AG04450 (cell line): ENCODE results near the gene TRIM41. TPM values are rescaled to one million over a fixed set of nuclear protein-coding genes. Genes with fewer than 3 reads are reported as not detected.

Experiments
- CTCF ChIA-PET: fragments of 300-600, 350-600 bp; formaldehyde crosslinking; extraction: SDS; loops from one replicate; lab custom pipeline; 2022; ENCODE audit warnings: antibody characterized with exemption, inconsistent platforms; lab: Charles Lee
- POLR2A ChIA-PET: fragments of 350-600 bp; formaldehyde crosslinking; extraction: SDS; loops from one replicate; lab custom pipeline; 2021; ENCODE audit warnings: antibody characterized with exemption, inconsistent platforms; lab: Yijun Ruan, JAX
- DNase-seq: peaks from one replicate; pipeline ENCODE4 v3.0.0-alpha.2; 2011; ENCODE audit warnings: low read depth, low spot score
- H3K27ac ChIP-seq: one replicate; pipeline ENCODE4 v1.5.1; 2012; ENCODE audit warnings: low read depth, low read length, control low read depth
- H3K27me3 ChIP-seq: one replicate; pipeline ENCODE4 v1.6.0; 2012; ENCODE audit warnings: low read length; ENCODE audit not compliant: control insufficient read depth, insufficient read depth
- H3K4me3 ChIP-seq: 2 replicates; pipeline ENCODE4 v1.5.1; 2011; ENCODE audit warnings: mild to moderate bottlenecking, low read depth, low read length, control low read depth
- H3K9me3 ChIP-seq: 2 replicates; pipeline ENCODE4 v1.5.1; 2012; ENCODE audit warnings: low read length; ENCODE audit not compliant: control insufficient read depth, insufficient read depth
- CTCF ChIP-seq: IDR thresholded peaks from 2 replicates; pipeline ENCODE4 v1.5.1; 2011; ENCODE audit warnings: low read depth, low read length, control low read depth, inconsistent platforms
- polyA plus RNA-seq: library from polyadenylated mRNA; depleted of rRNA; stranded (reverse); fragments of >200 nt; gene quantifications from 2 replicates; pipeline ENCODE4 v1.2.3, GENCODE V29; 2011

TRIM41 gene
- polyA plus RNA-seq, 1 experiment = 11.5 TPM

- no peak overlapping the region for H3K4me3 ChIP-seq
- H3K27ac ChIP-seq = no peak overlapping the region
- no peaks in the 10 kb centered on the region; the same call in 1 of the 2 replicates for H3K9me3 ChIP-seq
- no peak for TF ChIP-seq CTCF
- no peaks in the 10 kb centered on the region for H3K27me3 ChIP-seq
- POLR2A ChIA-PET = no interaction called here
- no peak for DNase-seq
- CTCF ChIA-PET = interaction anchor here (1.6 to 2.6 kb wide), 2 partner anchors 9 to 13 kb away, joined by 8 read pairs; no protein-coding TSS in a partner anchor
Measured at GRCh38 chr5:181193656-181194055, 29.4 kb upstream of the TRIM41 start.

- H3K27me3 ChIP-seq = no peaks in the 10 kb centered on the region
- no peak for DNase-seq
- CTCF ChIA-PET = no interaction called here
- no peak for TF ChIP-seq CTCF
- H3K27ac ChIP-seq = no peak overlapping the region
- H3K4me3 ChIP-seq = no peak overlapping the region
- POLR2A ChIA-PET = no interaction called here
- no peaks in the 10 kb centered on the region; the same call in 1 of the 2 replicates for H3K9me3 ChIP-seq
Measured at GRCh38 chr5:181194489-181195248, 28.4 kb upstream of the TRIM41 start.

- ChIA-PET POLR2A (no interaction called here), CTCF (no interaction called here)
- no peak for DNase-seq
- Histone ChIP-seq H3K27ac (no peak overlapping the region), H3K9me3 (no peaks in the 10 kb centered on the region; the same call in 1 of the 2 replicates), H3K4me3 (no peak overlapping the region), H3K27me3 (no peaks in the 10 kb centered on the region)
- no peak for TF ChIP-seq CTCF
Measured at GRCh38 chr5:181195249-181195761, 27.8 kb upstream of the TRIM41 start.

GRCh38 chr5:181197326-181197951 lies 25.6 kb upstream of the TRIM41 start:
- ChIA-PET POLR2A (interaction anchor here (1.3 kb wide), 1 partner anchor 9 kb away, joined by 3 read pairs; no protein-coding TSS in a partner anchor), CTCF (interaction anchor here (0.6 kb wide), 1 partner anchor 44 kb away, joined by 7 read pairs; no protein-coding TSS in a partner anchor)
- H3K27me3 ChIP-seq = peaks cover 2% of the 10 kb centered on the region
- TF ChIP-seq CTCF = no peak
- H3K4me3 ChIP-seq = no peak overlapping the region
- H3K9me3 ChIP-seq = no peaks in the 10 kb centered on the region; the same call in 1 of the 2 replicates
- H3K27ac ChIP-seq = no peak overlapping the region
- no peak for DNase-seq
